Psoas muscle (tissue), 8 donors: Measurements from ENCODE around the gene PLET1. TPM values are rescaled to one million over a fixed set of nuclear protein-coding genes. Genes with fewer than 3 reads are reported as not detected.

ENCODE experiments used
- ATAC-seq, 4 donors: fragments of 200-7000 bp; cut with Tn5 transposase; one replicate each; pipeline ENCODE4 v1.9.1; 2020; ENCODE audit warnings: moderate library complexity in 3 of 4, mild to moderate bottlenecking in 2 of 4
- DNase-seq, 2 donors: peaks; one replicate each; pipeline ENCODE4 v3.0.0-alpha.2; 2020
- H3K27ac ChIP-seq: fragments of 200-600 bp; one replicate; pipeline ENCODE4 v1.8.0; 2022
- H3K27me3 ChIP-seq, 3 donors: fragments of 200-600 bp in 1 of 3; one replicate each; pipeline versions ENCODE4 v1.6.1 to v1.8.0; 2013 to 2022; ENCODE audit warnings: low read length in 2 of 3, mild to moderate bottlenecking in 2 of 3, moderate library complexity in 1 of 3; ENCODE audit not compliant: insufficient read depth in 3 of 3
- H3K36me3 ChIP-seq, 2 donors: fragments of 200-600 bp in 1 of 2; one replicate each; pipeline versions ENCODE4 v1.6.1 to v1.8.0; 2013 to 2022; ENCODE audit warnings: low read depth in 1 of 2, mild to moderate bottlenecking in 1 of 2, moderate library complexity in 1 of 2; ENCODE audit not compliant: insufficient read depth in 1 of 2
- H3K4me1 ChIP-seq: fragments of 200-600 bp; one replicate; pipeline ENCODE4 v1.8.0; 2022
- H3K4me3 ChIP-seq: fragments of 200-600 bp; one replicate; pipeline ENCODE4 v1.8.0; 2022; ENCODE audit warnings: mild to moderate bottlenecking
- H3K9me3 ChIP-seq: fragments of 200-600 bp; one replicate; pipeline ENCODE4 v1.8.0; 2022
- CTCF ChIP-seq: fragments of 200-600 bp; IDR thresholded peaks from one replicate; pipeline ENCODE4 v1.8.0; 2022; ENCODE audit warnings: antibody characterized with exemption
- WGBS, 3 donors: extraction: QIAGEN DNeasy Blood & Tissue Kit; methylation state at CpG; one replicate each; pipeline versions ENCODE4 v1.1.6 to v1.1.7; 2013; 5-methylcytosine and 5-hydroxymethylcytosine counted together
- intact Hi-C, 2 donors: fragments of 100-400 bp; cut with DNase I; formaldehyde crosslinking; loops; one replicate each; pipeline versions ENCODE4 v1.11.0 to v1.14.2; 2022
- polyA plus RNA-seq, 3 donors: library from polyadenylated mRNA; stranded (reverse); fragments of 200-250 nt; gene quantifications; one replicate each; pipeline ENCODE4 v1.2.3, GENCODE V29; 2013
- total RNA-seq, 4 donors: library from RNA; stranded (reverse); fragmentation: NEBNext Ultra II Directional in 2 of 4; extraction: Animal tissue kit (Norgen Biotek cat#: 25700) in 2 of 4; gene quantifications; one replicate each; pipeline versions ENCODE4 v1.2.1 to v1.2.4, GENCODE V29; 2021 to 2023
- donor health status: healthy with polysubstance abuse.
- donor health status: DM: no; HTN: no; CAD: no; lungs with moderate emphysema.
- donor health status: Bipolar disorder and iron deficiency.
- donor health status: healthy.
- donor health status: DM: yes; HTN: yes; CAD: no.
- donor health status: DM: no; HTN: no; CAD: no.
- donor health status: DM: no; HTN: no; CAD: no.
- donor health status: DM: yes; HTN: yes; CAD: no.

Gene PLET1
- total and polyA plus RNA-seq, 7 donors: not detected

GRCh38 chr11:112248201-112248600, 12.5 kb downstream of the PLET1 start:
- Histone ChIP-seq H3K9me3 (no peaks in the 10 kb centered on the region), H3K27ac (no peak overlapping the region), H3K27me3 (no peaks in the 10 kb centered on the region), H3K4me3 (no peak overlapping the region), H3K4me1 (peaks cover 9% of the 10 kb centered on the region), H3K36me3 (peaks cover 0 to 5% of the 10 kb centered on the region in 2 donors)
- intact Hi-C loops: no loop called here
- no peak for DNase-seq
- no peak for ATAC-seq
- WGBS, 3 donors: 91 to 95% (median 92%) methylated on average over 2 of the region's 2 CpGs
- no peak for TF ChIP-seq CTCF

GRCh38 chr11:112247201-112247600, 13.5 kb downstream of the PLET1 start:
- peaks cover 0 to 6% of the 10 kb centered on the region in 2 donors for H3K36me3 ChIP-seq
- no peak for TF ChIP-seq CTCF
- DNase-seq: no peak
- H3K9me3 ChIP-seq: no peaks in the 10 kb centered on the region
- H3K27me3 ChIP-seq: no peaks in the 10 kb centered on the region
- peaks cover 9% of the 10 kb centered on the region for H3K4me1 ChIP-seq
- intact Hi-C loops: no loop called here
- no peak overlapping the region for H3K27ac ChIP-seq
- H3K4me3 ChIP-seq: no peak overlapping the region
- no peak for ATAC-seq
- 60 to 69% (median 63%) methylated on average over 4 of the region's 4 CpGs for WGBS, 3 donors

GRCh38 chr11:112241486-112241885, 19.2 kb downstream of the PLET1 start:
- no peaks in the 10 kb centered on the region for H3K4me1 ChIP-seq
- no peak for TF ChIP-seq CTCF
- 72 to 89% (median 84%) methylated on average over 3 of the region's 3 CpGs for WGBS, 3 donors
- no peak for DNase-seq
- intact Hi-C loops: no loop called here
- no peak overlapping the region for H3K4me3 ChIP-seq
- no peak for ATAC-seq
- H3K27ac ChIP-seq: no peak overlapping the region
- no peaks in the 10 kb centered on the region for H3K9me3 ChIP-seq
- H3K36me3 ChIP-seq: peaks cover 3 to 45% of the 10 kb centered on the region in 2 donors
- H3K27me3 ChIP-seq: no peaks in the 10 kb centered on the region

- no peaks in the 10 kb centered on the region for H3K4me1 ChIP-seq
- intact Hi-C loops: no loop called here
- ATAC-seq: no peak
- TF ChIP-seq CTCF: no peak
- peaks cover 3 to 73% of the 10 kb centered on the region in 2 donors for H3K36me3 ChIP-seq
- H3K27ac ChIP-seq: no peak overlapping the region
- no peaks in the 10 kb centered on the region for H3K27me3 ChIP-seq
- H3K4me3 ChIP-seq: no peak overlapping the region
- H3K9me3 ChIP-seq: no peaks in the 10 kb centered on the region
- no peak for DNase-seq
- 90 to 92% (median 90%) methylated on average over 3 of the region's 3 CpGs for WGBS, 3 donors
Observed at GRCh38 chr11:112238041-112238440, 22.6 kb downstream of the PLET1 start.

- intact Hi-C loops: no loop called here
- ATAC-seq (no peak), DNase-seq (no peak)
- Histone ChIP-seq H3K9me3 (no peaks in the 10 kb centered on the region), H3K27me3 (no peaks in the 10 kb centered on the region), H3K27ac (no peak overlapping the region), H3K4me3 (no peak overlapping the region), H3K36me3 (peaks cover 3 to 79% of the 10 kb centered on the region in 2 donors), H3K4me1 (no peaks in the 10 kb centered on the region)
- WGBS, 3 donors: 93 to 96% (median 95%) methylated on average over 4 of the region's 4 CpGs
- no peak for TF ChIP-seq CTCF
Observed at GRCh38 chr11:112237451-112237850, 23.2 kb downstream of the PLET1 start.
